GF-D8 (cell line): ENCODE data around the gene CES4A.
"Not testable (repeated sequence)": the region's sequence is repeated elsewhere in the genome, so short reads cannot be mapped to it uniquely, and the experiment has no call there.

Source experiments
- DNase-seq: peaks from one replicate; lab custom pipeline; 2025; lab: John Stamatoyannopoulos, UW

The CES4A gene

GRCh38 chr16:66988197-66988788, at the start of gene CES4A:
Gene CES4A, plus strand, starts transcription at chr16:66988589. Its CDS starts 184 bp downstream, at chr16:66988773.
- DNase-seq: no peak

DNA sequence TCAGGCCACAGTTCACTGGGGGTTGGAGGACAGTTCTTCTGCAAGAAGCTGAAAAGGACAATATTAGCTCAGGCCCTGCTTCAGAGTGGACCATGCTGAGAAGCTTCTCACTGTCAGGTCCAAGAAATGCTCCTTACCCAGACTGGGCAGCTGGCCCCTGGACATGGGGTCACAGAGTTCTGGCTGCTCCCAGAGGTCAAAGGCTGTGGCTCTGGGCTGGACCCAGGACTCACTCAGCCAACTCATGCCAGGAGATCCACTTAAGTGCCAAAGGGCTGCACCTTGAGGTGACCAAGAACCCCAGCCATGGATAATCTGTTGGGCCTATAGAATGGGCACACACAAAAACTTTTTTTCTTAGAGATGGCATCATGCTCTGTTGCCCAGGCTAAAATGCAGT, 49.0 kb upstream of the CES4A start:
- DNase-seq: no peak

DNA sequence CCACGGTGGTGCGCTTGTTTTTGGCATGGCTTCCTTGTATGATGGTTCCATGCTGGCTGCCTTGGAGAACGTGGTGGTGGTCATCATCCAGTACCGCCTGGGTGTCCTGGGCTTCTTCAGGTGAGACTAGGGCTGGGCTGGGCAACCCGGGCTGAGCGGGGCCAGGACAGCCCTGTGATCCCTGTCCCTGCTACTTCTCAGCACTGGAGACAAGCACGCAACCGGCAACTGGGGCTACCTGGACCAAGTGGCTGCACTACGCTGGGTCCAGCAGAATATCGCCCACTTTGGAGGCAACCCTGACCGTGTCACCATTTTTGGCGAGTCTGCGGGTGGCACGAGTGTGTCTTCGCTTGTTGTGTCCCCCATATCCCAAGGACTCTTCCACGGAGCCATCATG, 48.2 kb upstream of the CES4A start:
- DNase-seq: no peak

DNA sequence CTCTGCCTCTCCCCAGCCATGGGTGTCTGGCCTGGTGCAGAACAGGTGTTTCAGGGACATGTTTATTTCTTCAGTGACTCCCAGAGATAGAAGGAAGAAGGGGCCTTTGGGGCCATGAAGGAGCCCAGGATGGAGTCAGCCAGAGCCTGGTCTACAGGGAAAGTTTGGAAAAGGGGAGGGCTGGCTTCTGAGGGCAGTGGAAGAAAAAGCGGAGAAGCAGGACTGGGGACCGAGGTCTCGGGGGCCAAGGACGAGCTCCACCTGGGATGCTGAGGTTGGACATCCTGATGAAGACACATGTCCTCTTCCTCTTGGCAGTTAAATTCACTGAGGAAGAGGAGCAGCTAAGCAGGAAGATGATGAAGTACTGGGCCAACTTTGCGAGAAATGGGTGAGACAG, 45.4 kb upstream of the CES4A start:
- DNase-seq: no peak

- no peak for DNase-seq
These were observed 44.8 kb upstream of the CES4A start for GRCh38 chr16:66943426-66944053.

- DNase-seq: no peak
These were observed 44.3 kb upstream of the CES4A start for GRCh38 chr16:66944054-66944441.

DNA sequence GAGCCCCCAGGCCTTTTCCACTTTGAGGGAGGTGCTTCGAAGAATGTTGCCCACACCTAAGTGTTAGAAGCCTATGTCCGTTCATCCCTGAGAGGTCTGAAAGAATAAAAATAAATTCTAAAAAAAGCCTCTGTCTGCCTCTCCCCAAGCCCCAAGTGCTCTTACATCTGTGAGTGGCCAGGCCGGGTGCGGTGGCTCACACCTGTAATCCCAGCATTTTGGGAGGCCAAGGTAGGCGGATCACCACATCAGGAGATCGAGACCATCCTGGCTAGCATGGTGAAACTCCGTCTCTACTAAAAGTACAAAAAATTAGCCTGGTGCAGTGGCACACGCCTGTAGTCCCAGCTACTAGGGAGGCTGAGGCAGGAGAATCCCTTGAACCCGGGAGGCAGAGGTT, 43.4 kb upstream of the CES4A start:
- DNase-seq: not testable (repeated sequence)

DNA sequence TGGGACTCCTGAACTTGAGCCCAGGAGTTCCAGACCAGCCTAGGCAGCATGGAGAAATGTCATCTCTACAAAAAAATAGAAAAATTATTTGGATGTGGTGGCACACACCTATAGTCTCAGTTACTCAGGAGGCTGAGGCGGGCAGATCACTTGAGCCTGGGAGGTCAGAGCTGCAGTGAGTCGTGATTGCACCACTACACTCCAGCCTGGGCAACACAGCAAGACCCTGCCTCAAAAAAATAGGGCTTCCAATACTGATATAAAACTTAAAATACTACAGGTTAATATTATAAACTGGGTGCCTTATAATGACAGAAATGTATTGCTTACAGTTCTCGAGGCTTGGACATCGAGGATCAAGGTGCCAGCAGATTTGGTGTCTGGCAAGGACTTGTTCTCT, 42.5 kb upstream of the CES4A start:
- DNase-seq: no peak

GRCh38 chr16:66946541-66946940, 41.8 kb upstream of the CES4A start:
- DNase-seq: no peak

GRCh38 chr16:66946974-66947301, 41.5 kb upstream of the CES4A start:
- DNase-seq: no peak

GRCh38 chr16:66947302-66948065, 40.9 kb upstream of the CES4A start:
- DNase-seq: peak; percentile 54

DNA sequence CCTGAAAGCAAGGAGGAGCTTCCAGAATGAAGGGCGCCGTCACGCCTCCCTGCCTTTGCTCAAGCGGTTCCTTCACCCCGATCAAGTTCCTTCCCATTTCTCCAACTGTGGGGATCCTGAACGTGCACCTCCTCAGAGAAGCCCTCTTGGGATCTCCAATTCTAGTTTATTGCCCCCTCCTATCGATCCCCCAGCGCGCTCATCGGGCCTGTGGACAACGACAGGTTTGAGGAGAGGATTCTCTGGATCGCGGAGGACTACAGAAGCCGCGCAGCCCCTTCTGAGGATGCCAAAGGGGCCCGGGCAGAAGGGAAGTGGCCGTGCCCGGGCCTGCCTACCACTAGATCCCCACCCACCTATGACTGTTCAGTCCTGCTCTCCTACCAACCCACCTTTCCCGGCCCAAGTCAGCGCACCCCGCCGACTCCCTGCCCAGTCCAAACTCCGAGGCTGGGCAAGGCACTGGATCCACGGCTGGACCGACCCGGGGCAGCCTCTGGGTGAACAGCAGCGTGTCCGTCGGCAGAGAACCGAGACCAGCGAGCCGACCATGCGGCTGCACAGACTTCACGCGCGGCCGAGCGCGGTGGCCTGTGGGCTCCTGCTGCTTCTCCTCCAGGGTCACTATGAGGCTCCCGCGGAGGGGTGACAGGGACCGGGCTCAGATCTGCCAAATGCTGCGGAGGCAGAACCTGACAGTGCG, 40.1 kb upstream of the CES4A start:
- no peak for DNase-seq

DNA sequence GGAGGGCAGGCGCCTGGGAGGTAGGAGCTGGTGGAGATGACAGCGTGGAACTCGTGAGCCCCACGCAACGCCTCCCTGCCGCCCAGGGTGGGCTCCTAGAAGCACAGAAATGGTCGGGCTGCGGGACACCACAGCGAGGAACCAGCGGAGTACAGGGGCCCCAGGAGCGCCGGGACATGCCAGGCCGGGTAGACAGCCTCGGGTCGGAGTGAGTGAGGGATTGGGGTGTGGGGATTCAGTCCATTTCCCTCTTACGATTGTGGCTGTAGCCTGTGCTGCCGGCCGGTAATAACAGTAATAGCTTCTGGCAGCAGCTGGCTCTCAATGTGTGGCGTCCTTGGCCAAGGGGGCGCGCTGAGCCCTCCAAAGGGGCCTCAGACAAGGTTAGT, 39.6 kb upstream of the CES4A start:
- DNase-seq: no peak

DNA sequence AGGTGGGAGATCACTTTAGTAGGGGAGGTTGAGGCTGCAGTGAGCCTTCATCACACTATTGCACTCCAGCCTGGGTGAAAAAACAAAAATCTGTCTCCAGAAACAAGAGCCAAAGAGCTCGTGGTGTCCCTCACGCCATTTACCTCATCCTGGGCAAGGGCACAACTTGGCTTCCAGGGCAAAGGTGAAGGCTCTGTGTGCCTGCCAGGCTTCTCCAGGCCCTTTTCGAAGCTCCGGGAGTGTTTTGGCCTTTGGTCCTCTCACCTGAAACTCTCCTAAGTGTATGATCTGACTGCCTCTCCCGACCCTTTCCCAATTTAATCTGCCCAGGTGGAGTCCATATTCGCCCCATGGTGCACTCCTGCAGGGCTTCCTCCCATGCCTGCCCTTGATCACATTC, 38.9 kb upstream of the CES4A start:
- no peak for DNase-seq

DNA sequence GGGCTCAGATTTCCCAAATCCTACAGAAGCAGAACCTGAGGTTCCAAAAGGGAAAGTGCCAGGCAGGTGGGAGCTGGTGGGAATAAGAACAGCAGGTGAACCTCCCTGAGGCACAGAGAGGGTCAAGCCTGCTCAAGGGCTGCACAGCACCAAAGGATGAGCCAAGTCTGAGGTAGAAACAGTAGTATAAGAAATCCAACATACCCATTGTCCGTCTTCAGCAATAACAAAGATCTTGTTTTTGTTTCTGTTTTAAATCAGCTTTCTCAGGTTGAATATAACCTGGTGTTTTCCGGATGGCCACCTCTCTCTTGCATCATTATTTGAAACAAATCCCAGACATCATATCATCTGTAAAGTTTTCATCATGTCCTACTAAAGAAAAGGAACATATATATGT, 38.0 kb upstream of the CES4A start:
- no peak for DNase-seq

DNA sequence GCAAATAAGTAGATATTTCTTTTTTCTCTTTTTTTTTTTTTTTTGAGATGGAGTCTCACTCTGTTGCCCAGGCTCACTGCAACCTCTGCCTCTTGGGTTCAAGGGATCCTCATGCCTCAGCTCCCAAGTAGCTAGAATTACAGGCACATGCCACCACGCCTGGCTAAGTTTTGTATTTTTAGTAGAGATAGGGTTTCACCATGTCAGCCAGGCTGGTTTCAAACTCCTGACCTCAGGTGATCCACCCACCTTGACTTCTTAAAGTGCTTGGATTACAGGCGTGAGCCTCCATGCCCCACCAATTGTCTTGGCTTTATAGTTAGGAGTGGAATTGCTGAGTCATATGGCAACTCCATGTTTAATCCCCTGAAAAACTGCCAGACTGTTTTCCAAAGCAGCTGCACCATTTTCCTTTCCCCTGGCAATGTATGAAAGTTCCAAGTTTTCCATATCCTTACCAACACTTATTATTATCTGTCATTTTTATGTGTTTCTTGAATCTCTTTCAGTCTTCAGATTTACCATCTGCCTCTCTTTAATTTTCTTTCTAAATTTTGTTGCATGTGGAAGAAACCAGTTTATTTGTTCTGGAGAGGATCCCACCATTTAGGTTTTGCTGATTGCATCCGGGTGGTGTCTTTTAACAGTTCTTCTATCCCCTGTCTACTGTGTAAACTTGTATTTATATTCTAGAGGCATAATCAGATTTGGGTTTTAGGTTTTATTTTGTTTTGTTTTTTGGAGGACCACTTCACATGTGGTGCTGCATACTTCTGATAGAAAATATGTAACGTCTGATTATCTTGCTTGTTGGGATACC, 37.2 kb upstream of the CES4A start:
- no peak for DNase-seq

DNA sequence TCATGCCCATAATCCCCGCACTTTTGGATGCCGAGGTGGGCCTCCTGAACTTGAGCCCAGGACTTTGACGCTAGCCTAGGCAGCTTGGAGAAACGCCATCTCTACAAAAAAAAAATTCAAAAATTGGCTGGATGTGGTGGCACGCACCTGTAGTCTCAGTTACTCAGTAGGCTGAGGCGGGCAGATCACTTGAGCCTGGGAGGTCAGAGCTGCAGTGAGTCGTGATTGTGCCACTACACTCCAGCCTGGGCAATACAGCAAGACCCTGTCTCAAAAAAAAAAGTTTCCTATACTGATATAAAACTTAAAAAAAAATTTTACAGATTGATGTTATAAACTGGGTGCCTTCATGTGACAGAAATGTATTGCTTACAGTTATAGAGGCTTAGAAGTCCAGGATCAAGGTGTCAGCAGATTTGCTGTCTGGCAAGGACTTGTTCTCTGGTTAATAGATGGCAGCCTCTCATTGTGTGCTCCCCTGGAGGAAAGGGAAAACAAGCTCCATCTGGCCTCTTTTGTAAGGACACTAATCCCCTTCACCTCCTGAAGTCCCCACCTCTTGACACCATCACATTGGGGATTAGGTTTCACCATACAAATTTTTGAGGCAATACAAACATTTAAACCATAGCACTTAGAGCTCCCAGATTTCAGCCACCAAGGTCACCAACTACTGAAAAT, 35.8 kb upstream of the CES4A start:
- DNase-seq: no peak

GRCh38 chr16:66953462-66954096, 34.8 kb upstream of the CES4A start:
- DNase-seq: no peak

DNA sequence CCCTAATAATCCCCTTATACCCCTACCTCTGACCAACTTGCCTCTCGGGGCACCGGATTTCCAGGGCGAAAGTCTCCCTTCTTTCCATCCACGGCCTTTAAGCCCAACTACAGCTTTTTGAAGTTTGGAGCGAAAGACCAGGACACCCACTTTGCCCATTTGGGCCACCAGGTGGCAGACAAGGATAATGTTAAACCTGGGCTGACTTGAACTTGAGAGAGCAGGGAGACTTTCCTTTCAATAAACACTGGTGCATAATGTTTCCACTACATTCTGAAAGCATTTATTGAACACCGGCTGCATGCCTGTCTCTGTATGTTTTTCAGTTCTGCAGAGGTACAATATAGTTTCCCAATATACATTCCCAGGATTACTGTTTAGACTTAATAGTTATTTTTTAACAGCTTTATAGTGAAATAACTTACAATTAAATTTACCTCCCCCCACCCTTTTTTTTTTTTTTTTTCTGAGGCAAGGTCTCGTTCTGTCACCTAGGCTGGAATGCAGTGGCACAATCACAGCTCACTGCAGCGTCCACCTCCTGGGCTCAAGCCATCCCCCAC, 34.2 kb upstream of the CES4A start:
- DNase-seq: peak; percentile 41

- not testable (repeated sequence) for DNase-seq
These were observed 32.8 kb upstream of the CES4A start for GRCh38 chr16:66955363-66956153.
